ENCODE results near the gene PGBD1. TPM values are rescaled to one million over a fixed set of nuclear protein-coding genes. Genes with fewer than 3 reads are reported as not detected.

Gene PGBD1
- total and polyA plus RNA-seq, 10 of the 15 experiments (the other 5 are each of a cell fraction or from before 2014, with no cell fraction given), result 1.9 to 4.9 (median 3.8) TPM

DNA sequence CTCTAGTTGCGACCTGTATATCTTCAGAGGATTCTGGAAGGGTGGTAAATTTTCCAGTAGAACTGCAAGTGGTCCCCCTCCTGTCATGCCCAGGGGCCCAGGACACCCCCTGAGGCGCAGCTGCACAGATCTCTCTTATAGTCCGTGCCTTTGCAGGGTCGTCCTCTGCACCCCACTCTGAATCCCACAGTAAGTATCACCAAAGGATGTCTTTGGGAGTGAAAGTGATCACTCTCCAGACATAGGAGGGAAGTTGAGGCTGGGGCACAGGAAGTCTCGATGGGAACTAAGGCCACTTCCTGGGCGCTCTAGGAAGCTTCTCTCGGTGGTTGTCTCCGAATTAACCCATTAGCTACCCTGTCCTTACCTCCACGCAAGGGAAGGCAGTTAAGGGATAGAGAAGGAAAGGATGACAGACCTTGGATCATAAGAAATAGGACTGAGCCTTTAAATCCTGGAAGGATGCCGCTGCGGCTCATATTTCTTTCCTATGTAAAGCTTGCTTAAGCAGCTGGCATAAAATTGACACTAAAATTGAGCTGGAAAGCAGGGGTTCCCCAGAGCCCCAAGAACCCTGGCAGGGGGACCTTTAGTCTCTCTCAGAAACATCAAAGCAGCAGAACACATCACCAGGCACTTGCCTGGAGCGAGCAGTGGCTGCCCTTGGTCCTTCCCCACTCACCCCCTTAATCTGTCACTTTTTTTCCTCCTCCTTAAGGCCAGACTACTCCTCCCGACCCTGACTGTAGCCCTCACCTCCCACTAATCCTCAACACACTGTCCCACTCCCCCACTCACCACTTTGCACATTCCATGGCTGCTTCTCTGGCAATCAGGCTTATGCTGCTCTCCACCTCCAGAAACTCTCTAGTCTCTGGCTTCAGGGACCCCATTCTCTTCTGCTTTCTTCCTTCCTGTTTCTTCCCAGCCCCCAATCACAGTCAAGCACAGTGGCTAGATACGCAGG lies 29.1 kb upstream of the PGBD1 start, which contains the start of gene ZKSCAN4 (continued):
- TF ChIP-seq NR2C2 (IDR thresholded peaks at IDR 0.05; ENCODE audit: borderline replicate concordance, control insufficient read depth, insufficient read length, low read depth) (no peak), NR2C1 (IDR thresholded peaks at IDR 0.05) (peak; percentile 72), ZBED1 (IDR thresholded peaks at IDR 0.05; ENCODE audit: borderline replicate concordance) (0 out of 2 replicates have a peak, but pooled peaks have one; percentile 37), EED (IDR thresholded peaks at IDR 0.05; ENCODE audit: low read depth) (no peak), STAT1 (conservative IDR thresholded peaks at IDR 0.05) (0 out of 2 replicates have a peak, but pooled peaks have one; percentile 63)
- TF ChIP-seq, protein P1, sequence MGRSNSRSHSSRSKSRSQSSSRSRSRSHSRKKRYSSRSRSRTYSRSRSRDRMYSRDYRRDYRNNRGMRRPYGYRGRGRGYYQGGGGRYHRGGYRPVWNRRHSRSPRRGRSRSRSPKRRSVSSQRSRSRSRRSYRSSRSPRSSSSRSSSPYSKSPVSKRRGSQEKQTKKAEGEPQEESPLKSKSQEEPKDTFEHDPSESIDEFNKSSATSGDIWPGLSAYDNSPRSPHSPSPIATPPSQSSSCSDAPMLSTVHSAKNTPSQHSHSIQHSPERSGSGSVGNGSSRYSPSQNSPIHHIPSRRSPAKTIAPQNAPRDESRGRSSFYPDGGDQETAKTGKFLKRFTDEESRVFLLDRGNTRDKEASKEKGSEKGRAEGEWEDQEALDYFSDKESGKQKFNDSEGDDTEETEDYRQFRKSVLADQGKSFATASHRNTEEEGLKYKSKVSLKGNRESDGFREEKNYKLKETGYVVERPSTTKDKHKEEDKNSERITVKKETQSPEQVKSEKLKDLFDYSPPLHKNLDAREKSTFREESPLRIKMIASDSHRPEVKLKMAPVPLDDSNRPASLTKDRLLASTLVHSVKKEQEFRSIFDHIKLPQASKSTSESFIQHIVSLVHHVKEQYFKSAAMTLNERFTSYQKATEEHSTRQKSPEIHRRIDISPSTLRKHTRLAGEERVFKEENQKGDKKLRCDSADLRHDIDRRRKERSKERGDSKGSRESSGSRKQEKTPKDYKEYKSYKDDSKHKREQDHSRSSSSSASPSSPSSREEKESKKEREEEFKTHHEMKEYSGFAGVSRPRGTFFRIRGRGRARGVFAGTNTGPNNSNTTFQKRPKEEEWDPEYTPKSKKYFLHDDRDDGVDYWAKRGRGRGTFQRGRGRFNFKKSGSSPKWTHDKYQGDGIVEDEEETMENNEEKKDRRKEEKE (IDR thresholded peaks at IDR 0.05), result no peak
- TF ChIP-seq, protein P2, sequence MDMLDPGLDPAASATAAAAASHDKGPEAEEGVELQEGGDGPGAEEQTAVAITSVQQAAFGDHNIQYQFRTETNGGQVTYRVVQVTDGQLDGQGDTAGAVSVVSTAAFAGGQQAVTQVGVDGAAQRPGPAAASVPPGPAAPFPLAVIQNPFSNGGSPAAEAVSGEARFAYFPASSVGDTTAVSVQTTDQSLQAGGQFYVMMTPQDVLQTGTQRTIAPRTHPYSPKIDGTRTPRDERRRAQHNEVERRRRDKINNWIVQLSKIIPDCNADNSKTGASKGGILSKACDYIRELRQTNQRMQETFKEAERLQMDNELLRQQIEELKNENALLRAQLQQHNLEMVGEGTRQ (IDR thresholded peaks at IDR 0.05; ENCODE audit: borderline replicate concordance, low read depth, low read length), result no peak
- TF ChIP-seq, protein P3, sequence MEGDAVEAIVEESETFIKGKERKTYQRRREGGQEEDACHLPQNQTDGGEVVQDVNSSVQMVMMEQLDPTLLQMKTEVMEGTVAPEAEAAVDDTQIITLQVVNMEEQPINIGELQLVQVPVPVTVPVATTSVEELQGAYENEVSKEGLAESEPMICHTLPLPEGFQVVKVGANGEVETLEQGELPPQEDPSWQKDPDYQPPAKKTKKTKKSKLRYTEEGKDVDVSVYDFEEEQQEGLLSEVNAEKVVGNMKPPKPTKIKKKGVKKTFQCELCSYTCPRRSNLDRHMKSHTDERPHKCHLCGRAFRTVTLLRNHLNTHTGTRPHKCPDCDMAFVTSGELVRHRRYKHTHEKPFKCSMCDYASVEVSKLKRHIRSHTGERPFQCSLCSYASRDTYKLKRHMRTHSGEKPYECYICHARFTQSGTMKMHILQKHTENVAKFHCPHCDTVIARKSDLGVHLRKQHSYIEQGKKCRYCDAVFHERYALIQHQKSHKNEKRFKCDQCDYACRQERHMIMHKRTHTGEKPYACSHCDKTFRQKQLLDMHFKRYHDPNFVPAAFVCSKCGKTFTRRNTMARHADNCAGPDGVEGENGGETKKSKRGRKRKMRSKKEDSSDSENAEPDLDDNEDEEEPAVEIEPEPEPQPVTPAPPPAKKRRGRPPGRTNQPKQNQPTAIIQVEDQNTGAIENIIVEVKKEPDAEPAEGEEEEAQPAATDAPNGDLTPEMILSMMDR (IDR thresholded peaks at IDR 0.05 in 2 of 3, conservative IDR thresholded peaks at IDR 0.05 in 1 of 3; ENCODE audit: control insufficient read depth in 2 of 3, extremely low read depth in 1 of 3, insufficient read depth in 1 of 3, low read depth in 3 of 3, low read length in 3 of 3), result no peak
- TF ChIP-seq, protein P4, sequence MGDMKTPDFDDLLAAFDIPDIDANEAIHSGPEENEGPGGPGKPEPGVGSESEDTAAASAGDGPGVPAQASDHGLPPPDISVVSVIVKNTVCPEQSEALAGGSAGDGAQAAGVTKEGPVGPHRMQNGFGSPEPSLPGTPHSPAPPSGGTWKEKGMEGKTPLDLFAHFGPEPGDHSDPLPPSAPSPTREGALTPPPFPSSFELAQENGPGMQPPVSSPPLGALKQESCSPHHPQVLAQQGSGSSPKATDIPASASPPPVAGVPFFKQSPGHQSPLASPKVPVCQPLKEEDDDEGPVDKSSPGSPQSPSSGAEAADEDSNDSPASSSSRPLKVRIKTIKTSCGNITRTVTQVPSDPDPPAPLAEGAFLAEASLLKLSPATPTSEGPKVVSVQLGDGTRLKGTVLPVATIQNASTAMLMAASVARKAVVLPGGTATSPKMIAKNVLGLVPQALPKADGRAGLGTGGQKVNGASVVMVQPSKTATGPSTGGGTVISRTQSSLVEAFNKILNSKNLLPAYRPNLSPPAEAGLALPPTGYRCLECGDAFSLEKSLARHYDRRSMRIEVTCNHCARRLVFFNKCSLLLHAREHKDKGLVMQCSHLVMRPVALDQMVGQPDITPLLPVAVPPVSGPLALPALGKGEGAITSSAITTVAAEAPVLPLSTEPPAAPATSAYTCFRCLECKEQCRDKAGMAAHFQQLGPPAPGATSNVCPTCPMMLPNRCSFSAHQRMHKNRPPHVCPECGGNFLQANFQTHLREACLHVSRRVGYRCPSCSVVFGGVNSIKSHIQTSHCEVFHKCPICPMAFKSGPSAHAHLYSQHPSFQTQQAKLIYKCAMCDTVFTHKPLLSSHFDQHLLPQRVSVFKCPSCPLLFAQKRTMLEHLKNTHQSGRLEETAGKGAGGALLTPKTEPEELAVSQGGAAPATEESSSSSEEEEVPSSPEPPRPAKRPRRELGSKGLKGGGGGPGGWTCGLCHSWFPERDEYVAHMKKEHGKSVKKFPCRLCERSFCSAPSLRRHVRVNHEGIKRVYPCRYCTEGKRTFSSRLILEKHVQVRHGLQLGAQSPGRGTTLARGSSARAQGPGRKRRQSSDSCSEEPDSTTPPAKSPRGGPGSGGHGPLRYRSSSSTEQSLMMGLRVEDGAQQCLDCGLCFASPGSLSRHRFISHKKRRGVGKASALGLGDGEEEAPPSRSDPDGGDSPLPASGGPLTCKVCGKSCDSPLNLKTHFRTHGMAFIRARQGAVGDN (IDR thresholded peaks at IDR 0.05), result 0 out of 2 replicates have a peak, but pooled peaks have one; percentile 12
- TF ChIP-seq, protein P5, sequence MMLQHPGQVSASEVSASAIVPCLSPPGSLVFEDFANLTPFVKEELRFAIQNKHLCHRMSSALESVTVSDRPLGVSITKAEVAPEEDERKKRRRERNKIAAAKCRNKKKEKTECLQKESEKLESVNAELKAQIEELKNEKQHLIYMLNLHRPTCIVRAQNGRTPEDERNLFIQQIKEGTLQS (IDR thresholded peaks at IDR 0.05; ENCODE audit: borderline replicate concordance, extremely low read depth, low read depth, low read length), result no peak
- TF ChIP-seq, protein P6, sequence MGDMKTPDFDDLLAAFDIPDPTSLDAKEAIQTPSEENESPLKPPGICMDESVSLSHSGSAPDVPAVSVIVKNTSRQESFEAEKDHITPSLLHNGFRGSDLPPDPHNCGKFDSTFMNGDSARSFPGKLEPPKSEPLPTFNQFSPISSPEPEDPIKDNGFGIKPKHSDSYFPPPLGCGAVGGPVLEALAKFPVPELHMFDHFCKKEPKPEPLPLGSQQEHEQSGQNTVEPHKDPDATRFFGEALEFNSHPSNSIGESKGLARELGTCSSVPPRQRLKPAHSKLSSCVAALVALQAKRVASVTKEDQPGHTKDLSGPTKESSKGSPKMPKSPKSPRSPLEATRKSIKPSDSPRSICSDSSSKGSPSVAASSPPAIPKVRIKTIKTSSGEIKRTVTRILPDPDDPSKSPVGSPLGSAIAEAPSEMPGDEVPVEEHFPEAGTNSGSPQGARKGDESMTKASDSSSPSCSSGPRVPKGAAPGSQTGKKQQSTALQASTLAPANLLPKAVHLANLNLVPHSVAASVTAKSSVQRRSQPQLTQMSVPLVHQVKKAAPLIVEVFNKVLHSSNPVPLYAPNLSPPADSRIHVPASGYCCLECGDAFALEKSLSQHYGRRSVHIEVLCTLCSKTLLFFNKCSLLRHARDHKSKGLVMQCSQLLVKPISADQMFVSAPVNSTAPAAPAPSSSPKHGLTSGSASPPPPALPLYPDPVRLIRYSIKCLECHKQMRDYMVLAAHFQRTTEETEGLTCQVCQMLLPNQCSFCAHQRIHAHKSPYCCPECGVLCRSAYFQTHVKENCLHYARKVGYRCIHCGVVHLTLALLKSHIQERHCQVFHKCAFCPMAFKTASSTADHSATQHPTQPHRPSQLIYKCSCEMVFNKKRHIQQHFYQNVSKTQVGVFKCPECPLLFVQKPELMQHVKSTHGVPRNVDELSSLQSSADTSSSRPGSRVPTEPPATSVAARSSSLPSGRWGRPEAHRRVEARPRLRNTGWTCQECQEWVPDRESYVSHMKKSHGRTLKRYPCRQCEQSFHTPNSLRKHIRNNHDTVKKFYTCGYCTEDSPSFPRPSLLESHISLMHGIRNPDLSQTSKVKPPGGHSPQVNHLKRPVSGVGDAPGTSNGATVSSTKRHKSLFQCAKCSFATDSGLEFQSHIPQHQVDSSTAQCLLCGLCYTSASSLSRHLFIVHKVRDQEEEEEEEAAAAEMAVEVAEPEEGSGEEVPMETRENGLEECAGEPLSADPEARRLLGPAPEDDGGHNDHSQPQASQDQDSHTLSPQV (IDR thresholded peaks at IDR 0.05), result no peak; the same call in 1 of the 2 replicates
